AG04450 (cell line): ENCODE results near the gene TTLL11. TPM values are rescaled to one million over a fixed set of nuclear protein-coding genes. Genes with fewer than 3 reads are reported as not detected.

Source experiments
- CTCF ChIA-PET: fragments of 300-600, 350-600 bp; formaldehyde crosslinking; extraction: SDS; loops from one replicate; lab custom pipeline; 2022; ENCODE audit warnings: antibody characterized with exemption, inconsistent platforms; lab: Charles Lee
- POLR2A ChIA-PET: fragments of 350-600 bp; formaldehyde crosslinking; extraction: SDS; loops from one replicate; lab custom pipeline; 2021; ENCODE audit warnings: antibody characterized with exemption, inconsistent platforms; lab: Yijun Ruan, JAX
- DNase-seq: peaks from one replicate; pipeline ENCODE4 v3.0.0-alpha.2; 2011; ENCODE audit warnings: low read depth, low spot score
- H3K27ac ChIP-seq: one replicate; pipeline ENCODE4 v1.5.1; 2012; ENCODE audit warnings: low read depth, low read length, control low read depth
- H3K27me3 ChIP-seq: one replicate; pipeline ENCODE4 v1.6.0; 2012; ENCODE audit warnings: low read length; ENCODE audit not compliant: control insufficient read depth, insufficient read depth
- H3K4me3 ChIP-seq: 2 replicates; pipeline ENCODE4 v1.5.1; 2011; ENCODE audit warnings: mild to moderate bottlenecking, low read depth, low read length, control low read depth
- H3K9me3 ChIP-seq: 2 replicates; pipeline ENCODE4 v1.5.1; 2012; ENCODE audit warnings: low read length; ENCODE audit not compliant: control insufficient read depth, insufficient read depth
- CTCF ChIP-seq: IDR thresholded peaks from 2 replicates; pipeline ENCODE4 v1.5.1; 2011; ENCODE audit warnings: low read depth, low read length, control low read depth, inconsistent platforms
- polyA plus RNA-seq: library from polyadenylated mRNA; depleted of rRNA; stranded (reverse); fragments of >200 nt; gene quantifications from 2 replicates; pipeline ENCODE4 v1.2.3, GENCODE V29; 2011

TTLL11 gene
- polyA plus RNA-seq, 1 experiment, result 4.6 TPM

GRCh38 chr9:121816845-121817450 is 276.2 kb downstream of the TTLL11 start:
- no peak for DNase-seq
- no peak for TF ChIP-seq CTCF
- no peaks in the 10 kb centered on the region for H3K9me3 ChIP-seq
- no peak overlapping the region for H3K27ac ChIP-seq
- ChIA-PET POLR2A (no interaction called here), CTCF (interaction anchor here (0.6 to 0.7 kb wide), 2 partner anchors 20 to 38 kb away, joined by 3 to 7 read pairs; no protein-coding TSS in a partner anchor)
- H3K27me3 ChIP-seq, result peaks cover 7% of the 10 kb centered on the region
- no peak overlapping the region for H3K4me3 ChIP-seq

GRCh38 chr9:121816449-121816817 is 276.7 kb downstream of the TTLL11 start:
- TF ChIP-seq CTCF, result no peak
- Histone ChIP-seq H3K27ac (no peak overlapping the region), H3K9me3 (no peaks in the 10 kb centered on the region; the same call in 1 of the 2 replicates), H3K27me3 (peaks cover 7% of the 10 kb centered on the region), H3K4me3 (no peak overlapping the region)
- ChIA-PET CTCF (interaction anchor here (0.7 kb wide), 1 partner anchor 21 kb away, joined by 7 read pairs; no protein-coding TSS in a partner anchor), POLR2A (no interaction called here)
- DNase-seq, result no peak

- no peak overlapping the region for H3K27ac ChIP-seq
- no peak for TF ChIP-seq CTCF
- no peaks in the 10 kb centered on the region; the same call in 1 of the 2 replicates for H3K9me3 ChIP-seq
- ChIA-PET POLR2A (no interaction called here), CTCF (interaction anchor here (0.7 kb wide), 1 partner anchor 253 kb away, joined by 3 read pairs; no protein-coding TSS in a partner anchor)
- H3K4me3 ChIP-seq, result no peak overlapping the region
- peaks cover 10% of the 10 kb centered on the region for H3K27me3 ChIP-seq
- no peak for DNase-seq
Observed at GRCh38 chr9:121815546-121816448, 277.3 kb downstream of the TTLL11 start.

- H3K27ac ChIP-seq, result no peak overlapping the region
- ChIA-PET CTCF (no interaction called here), POLR2A (no interaction called here)
Observed at GRCh38 chr9:121815084-121815483, 278.0 kb downstream of the TTLL11 start.

More at GRCh38 chr9:121815084-121815483, 278.0 kb downstream of the TTLL11 start:
- H3K4me3 ChIP-seq, result no peak overlapping the region
- no peak for TF ChIP-seq CTCF
- no peak for DNase-seq
- H3K9me3 ChIP-seq, result no peaks in the 10 kb centered on the region; the same call in 1 of the 2 replicates
- H3K27me3 ChIP-seq, result peaks cover 10% of the 10 kb centered on the region
